Melanocyte of skin (primary cell): Measurements from ENCODE around the gene CPA2. TPM values are rescaled to one million over a fixed set of nuclear protein-coding genes. Genes with fewer than 3 reads are reported as not detected.

Source experiments
- total RNA-seq, 2 donors: library from RNA; depleted of rRNA; stranded (reverse); fragments of >200 nt; gene quantifications; 2 replicates each; pipeline ENCODE4 v1.2.3, GENCODE V29; 2012

The CPA2 gene
- total RNA-seq = not detected

DNA sequence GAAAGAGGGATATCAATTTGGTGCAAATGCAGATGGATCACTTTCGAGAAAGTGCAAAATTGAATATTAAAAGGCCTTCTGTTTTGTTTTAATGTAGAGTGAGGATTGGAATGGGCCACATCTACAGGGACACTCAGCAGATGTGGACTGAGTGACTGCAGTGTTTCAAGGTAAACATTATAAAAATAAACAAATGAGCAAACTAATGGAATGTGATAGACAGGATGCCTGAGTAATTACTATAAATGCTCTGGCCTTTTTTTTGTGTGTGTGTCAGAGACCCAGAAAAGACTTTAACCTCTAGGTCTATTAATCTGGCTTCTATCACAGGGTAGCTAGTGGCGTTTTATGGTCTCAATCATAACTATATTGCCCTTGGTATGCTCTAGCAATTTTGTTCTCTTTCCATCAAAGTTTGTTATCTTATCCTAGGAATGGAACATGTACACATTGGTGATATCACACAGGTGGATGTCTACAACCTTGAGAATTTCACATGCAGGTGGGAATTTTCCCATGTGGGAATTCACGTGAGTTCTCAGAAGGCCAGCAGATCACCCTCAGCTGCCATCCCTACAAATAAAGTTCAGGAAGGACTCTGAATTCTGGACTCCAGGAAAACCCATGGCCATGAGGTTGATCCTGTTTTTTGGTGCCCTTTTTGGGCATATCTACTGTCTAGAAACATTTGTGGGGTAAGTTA is at the start of gene CPA2:
TSS of gene CPA2 (plus strand) at position 606 of the 703 bp plus-strand sequence. CDS start at position 625, 19 bp downstream.

DNA sequence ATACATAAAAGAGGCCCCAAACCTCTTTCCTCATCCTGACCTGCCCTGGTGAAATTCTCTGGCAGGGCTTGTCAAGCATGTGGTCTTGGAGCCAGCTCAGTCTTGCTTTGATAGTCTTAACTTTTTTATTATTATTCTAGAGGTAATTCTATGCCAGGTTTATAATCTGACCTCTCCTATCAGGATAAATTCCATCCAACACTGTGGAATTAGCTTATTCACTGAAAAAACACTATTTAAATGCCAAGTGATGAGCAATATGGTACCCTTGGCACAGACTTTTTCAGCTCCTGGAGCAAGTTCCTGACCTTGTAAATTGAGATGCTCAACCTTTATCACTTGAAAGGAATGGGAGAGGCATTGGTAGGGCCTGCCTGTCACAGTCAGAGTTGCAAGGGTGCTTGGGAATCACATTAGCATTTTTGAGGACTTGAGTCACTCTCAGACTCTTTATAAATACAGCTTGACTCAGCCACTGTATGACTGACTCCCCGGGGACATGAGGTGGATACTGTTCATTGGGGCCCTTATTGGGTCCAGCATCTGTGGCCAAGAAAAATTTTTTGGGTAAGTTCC is 26.1 kb downstream of the CPA2 start, which contains the start of gene CPA4:
TSS of gene CPA4 (plus strand) at position 480 of the 576 bp plus-strand sequence. CDS start at position 500, 20 bp downstream.

Other genes with a start within 250 kb of the CPA2 start
- 10 to 100 TPM; 23.3 to 24.8 TPM for gene ZC3HC1, start 215.5 kb upstream of the CPA2 start, total RNA-seq
- 10 to 100 TPM; 23.1 to 33.6 TPM for gene KLHDC10, start 196.3 kb upstream of the CPA2 start, total RNA-seq
- gene TMEM209, start 61.5 kb upstream of the CPA2 start, total RNA-seq = 10 to 100 TPM; 22.7 to 30.3 TPM
- gene SSMEM1, start 59.0 kb upstream of the CPA2 start, total RNA-seq = not detected
- under 1 TPM; 0.34 to 0.67 TPM for gene CPA4, start 26.3 kb downstream of the CPA2 start, total RNA-seq
- gene CPA5, start 78.0 kb downstream of the CPA2 start, total RNA-seq = not detected
- gene CPA1, start 113.6 kb downstream of the CPA2 start, total RNA-seq = not detected
- 10 to 100 TPM; 18.6 to 23.0 TPM for gene CEP41, start 174.2 kb downstream of the CPA2 start, total RNA-seq
- 1 to 10 TPM; 1.3 to 1.7 TPM for gene MEST, start 225.2 kb downstream of the CPA2 start, total RNA-seq